KMS-11 (cell line): ENCODE measurements around the gene AGAP1.

ENCODE experiments used
- H2AFZ ChIP-seq: fragments of 200-600 bp; sonication (generic); 2 replicates; pipeline ENCODE4 v1.6.1; 2016; ENCODE audit warnings: antibody characterized with exemption, mixed run types, low read depth
- H3K27ac ChIP-seq: fragments of 200-600 bp; sonication (generic); 2 replicates; pipeline ENCODE4 v1.6.1; 2016; ENCODE audit warnings: mild to moderate bottlenecking, mixed run types
- H3K27me3 ChIP-seq: fragments of 200-600 bp; sonication (generic); 2 replicates; pipeline ENCODE4 v1.6.1; 2017; ENCODE audit warnings: mild to moderate bottlenecking, low read depth, mixed run types, moderate library complexity; ENCODE audit not compliant: insufficient read depth
- H3K36me3 ChIP-seq: fragments of 200-600 bp; sonication (generic); 2 replicates; pipeline ENCODE4 v1.6.1; 2017; ENCODE audit warnings: mild to moderate bottlenecking, mixed run types; ENCODE audit not compliant: insufficient read depth
- H3K4me1 ChIP-seq: fragments of 200-600 bp; sonication (generic); 2 replicates; pipeline ENCODE4 v1.6.1; 2016; ENCODE audit warnings: mild to moderate bottlenecking, low read depth, mixed run types; ENCODE audit not compliant: poor library complexity, severe bottlenecking
- H3K4me2 ChIP-seq: fragments of 200-600 bp; sonication (generic); 2 replicates; pipeline ENCODE4 v1.7.0; 2016; ENCODE audit warnings: mild to moderate bottlenecking, mixed run types
- H3K4me3 ChIP-seq: fragments of 200-600 bp; sonication (generic); IDR thresholded peaks from 2 replicates; pipeline ENCODE4 v1.6.1; 2017; ENCODE audit warnings: low read depth, low read length, mixed read lengths; ENCODE audit not compliant: insufficient read depth
- H3K79me2 ChIP-seq: fragments of 200-600 bp; sonication (generic); 2 replicates; pipeline ENCODE4 v1.6.1; 2016; ENCODE audit warnings: low read depth, mixed run types; ENCODE audit not compliant: insufficient read depth
- H3K9ac ChIP-seq: fragments of 200-600 bp; sonication (generic); 2 replicates; pipeline ENCODE4 v1.6.1; 2016; ENCODE audit warnings: mild to moderate bottlenecking, mixed run types
- H4K20me1 ChIP-seq: fragments of 200-600 bp; sonication (generic); 2 replicates; pipeline ENCODE4 v1.6.1; 2016; ENCODE audit warnings: mild to moderate bottlenecking, mixed run types; ENCODE audit not compliant: insufficient read depth
- TF ChIP-seq, protein P1 (sequence below): fragments of 200-600 bp; sonication (generic); conservative IDR thresholded peaks from 2 replicates; pipeline ENCODE4 v1.6.1; 2017; ENCODE audit warnings: low read depth, mild to moderate bottlenecking, antibody characterized with exemption, low read length, moderate library complexity, mixed read lengths

AGAP1 gene

DNA sequence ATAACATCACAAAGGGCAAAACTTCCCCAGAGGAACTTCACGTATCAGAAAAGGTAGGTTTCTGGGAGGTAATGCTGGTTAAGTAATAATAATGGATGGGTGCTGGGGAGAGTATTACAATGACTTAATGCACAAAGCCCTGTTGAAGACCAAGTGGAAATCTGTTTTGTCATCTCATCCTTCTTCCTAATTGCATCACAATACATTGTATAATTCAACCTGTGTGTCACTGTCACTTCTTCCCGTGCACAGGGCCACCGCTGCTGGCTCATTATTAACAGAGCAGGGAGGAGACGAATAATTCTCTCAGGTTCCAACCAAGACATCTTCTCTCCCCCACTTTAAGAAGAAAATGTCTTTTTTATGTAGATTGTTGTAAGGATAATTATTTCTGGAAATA lies 290.9 kb downstream of the AGAP1 start:
- Histone ChIP-seq H3K4me2 (no peak overlapping the region), H3K4me1 (no peaks in the 10 kb centered on the region)

DNA sequence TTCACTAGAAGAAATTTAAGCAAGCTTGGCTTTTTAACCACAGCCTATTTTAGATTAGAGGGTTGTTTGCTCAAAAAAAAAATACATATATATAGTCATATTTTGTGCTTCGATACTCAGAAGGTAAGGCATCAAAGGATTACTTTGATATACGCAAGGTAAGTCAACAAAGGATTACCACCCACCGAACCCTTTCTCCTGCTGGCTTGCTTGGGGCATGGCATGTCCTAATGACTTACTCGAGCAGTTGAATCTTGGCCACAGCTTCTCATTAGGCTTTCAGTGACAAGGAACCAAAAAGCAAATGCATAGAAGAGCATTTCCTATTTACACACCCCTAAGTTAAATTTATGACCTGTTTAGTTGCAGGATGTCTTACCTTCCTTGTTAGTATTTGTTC lies 295.7 kb downstream of the AGAP1 start:
- Histone ChIP-seq H3K9ac (no peak overlapping the region), H3K4me1 (no peaks in the 10 kb centered on the region), H3K27ac (no peak overlapping the region), H3K79me2 (no peaks in the 10 kb centered on the region), H3K4me2 (no peak overlapping the region), H3K4me3 (no peak overlapping the region), H4K20me1 (no peaks in the 10 kb centered on the region), H3K27me3 (no peaks in the 10 kb centered on the region), H2AFZ (no peak overlapping the region), H3K36me3 (no peaks in the 10 kb centered on the region)
- TF ChIP-seq, protein P1, sequence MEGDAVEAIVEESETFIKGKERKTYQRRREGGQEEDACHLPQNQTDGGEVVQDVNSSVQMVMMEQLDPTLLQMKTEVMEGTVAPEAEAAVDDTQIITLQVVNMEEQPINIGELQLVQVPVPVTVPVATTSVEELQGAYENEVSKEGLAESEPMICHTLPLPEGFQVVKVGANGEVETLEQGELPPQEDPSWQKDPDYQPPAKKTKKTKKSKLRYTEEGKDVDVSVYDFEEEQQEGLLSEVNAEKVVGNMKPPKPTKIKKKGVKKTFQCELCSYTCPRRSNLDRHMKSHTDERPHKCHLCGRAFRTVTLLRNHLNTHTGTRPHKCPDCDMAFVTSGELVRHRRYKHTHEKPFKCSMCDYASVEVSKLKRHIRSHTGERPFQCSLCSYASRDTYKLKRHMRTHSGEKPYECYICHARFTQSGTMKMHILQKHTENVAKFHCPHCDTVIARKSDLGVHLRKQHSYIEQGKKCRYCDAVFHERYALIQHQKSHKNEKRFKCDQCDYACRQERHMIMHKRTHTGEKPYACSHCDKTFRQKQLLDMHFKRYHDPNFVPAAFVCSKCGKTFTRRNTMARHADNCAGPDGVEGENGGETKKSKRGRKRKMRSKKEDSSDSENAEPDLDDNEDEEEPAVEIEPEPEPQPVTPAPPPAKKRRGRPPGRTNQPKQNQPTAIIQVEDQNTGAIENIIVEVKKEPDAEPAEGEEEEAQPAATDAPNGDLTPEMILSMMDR = no peak

More for the DNA sequence above, 290.9 kb downstream of the AGAP1 start:
- Histone ChIP-seq H3K4me3 (no peak overlapping the region), H3K27me3 (no peaks in the 10 kb centered on the region), H3K36me3 (no peaks in the 10 kb centered on the region), H2AFZ (no peak overlapping the region), H3K79me2 (no peaks in the 10 kb centered on the region), H3K27ac (no peak overlapping the region), H4K20me1 (no peaks in the 10 kb centered on the region; the same call in 1 of the 2 replicates), H3K9ac (no peak overlapping the region)
- TF ChIP-seq, protein P1 = no peak

DNA sequence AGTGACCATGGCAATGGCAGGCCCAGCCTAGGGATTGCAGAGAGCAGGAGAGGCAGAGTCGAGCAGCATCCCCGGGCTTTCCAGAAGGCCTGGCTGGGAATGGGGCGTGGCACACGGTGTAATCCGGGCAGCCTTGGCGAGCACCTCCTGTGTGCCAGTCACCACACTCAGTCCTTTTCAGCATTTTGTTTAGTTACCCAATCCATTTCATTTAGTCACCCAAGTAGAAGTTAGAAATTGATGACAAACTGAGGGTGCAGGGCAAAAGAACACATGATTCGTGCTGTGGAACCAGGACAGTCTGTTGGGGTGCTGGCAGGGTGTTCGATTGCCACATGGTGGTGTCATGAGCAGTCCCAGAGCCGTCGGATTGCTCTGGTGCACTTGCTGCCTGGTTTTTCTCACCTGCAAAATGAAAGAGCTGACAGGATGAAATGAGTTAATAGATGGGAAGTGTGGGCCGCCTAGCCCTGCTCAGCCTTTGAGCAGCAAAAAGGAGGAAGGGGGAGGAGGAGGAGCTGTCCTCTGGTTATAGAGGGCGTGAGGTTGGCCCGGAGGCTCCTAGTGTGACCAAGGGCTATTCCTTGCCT lies 299.4 kb downstream of the AGAP1 start:
- no peak overlapping the region for H3K9ac ChIP-seq
- no peaks in the 10 kb centered on the region for H3K79me2 ChIP-seq
- no peak overlapping the region for H3K27ac ChIP-seq
- H3K4me2 ChIP-seq = no peak overlapping the region
- no peaks in the 10 kb centered on the region for H4K20me1 ChIP-seq
- H3K27me3 ChIP-seq = no peaks in the 10 kb centered on the region
- no peak overlapping the region for H3K4me3 ChIP-seq
- H3K36me3 ChIP-seq = no peaks in the 10 kb centered on the region
- H3K4me1 ChIP-seq = no peaks in the 10 kb centered on the region
- TF ChIP-seq, protein P1 = no peak
- H2AFZ ChIP-seq = no peak overlapping the region

DNA sequence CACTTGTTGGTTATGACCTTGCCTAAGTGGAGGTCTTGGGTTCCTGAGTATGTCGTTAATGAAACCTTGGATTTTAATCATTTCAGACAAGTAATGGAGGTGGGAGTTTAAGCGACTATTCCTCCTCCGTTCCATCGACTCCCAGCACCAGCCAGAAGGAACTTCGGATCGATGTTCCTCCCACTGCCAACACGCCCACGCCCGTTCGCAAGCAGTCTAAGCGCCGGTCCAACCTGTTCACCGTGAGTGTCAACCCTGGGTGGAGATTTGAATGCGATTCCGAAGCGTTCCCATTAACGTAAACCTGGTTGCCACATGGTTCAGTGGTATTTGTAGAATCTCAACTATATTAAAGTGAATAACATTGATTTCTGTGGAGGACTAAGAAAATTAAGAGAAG lies 305.4 kb downstream of the AGAP1 start:
- H3K27me3 ChIP-seq = no peaks in the 10 kb centered on the region
- no peak overlapping the region for H2AFZ ChIP-seq
- TF ChIP-seq, protein P1 = no peak
- H3K36me3 ChIP-seq = no peaks in the 10 kb centered on the region
- H3K79me2 ChIP-seq = no peaks in the 10 kb centered on the region
- no peak overlapping the region for H3K27ac ChIP-seq
- no peaks in the 10 kb centered on the region for H3K4me1 ChIP-seq
- no peak overlapping the region for H3K9ac ChIP-seq
- H3K4me3 ChIP-seq = no peak overlapping the region
- no peak overlapping the region for H3K4me2 ChIP-seq
- H4K20me1 ChIP-seq = no peaks in the 10 kb centered on the region
